GM19467 (cell line): Measurements from ENCODE around the gene DPP10.
"Not testable (repeated sequence)": the region's sequence is repeated elsewhere in the genome, so short reads cannot be mapped to it uniquely, and the experiment has no call there.

Source experiments
- ATAC-seq: cut with Tn5 transposase; IDR thresholded peaks from one replicate; pipeline ENCODE4 v1.9.1; 2021; ENCODE audit warnings: mild to moderate bottlenecking, moderate library complexity; ENCODE audit not compliant: unreplicated experiment

The DPP10 gene

GRCh38 chr2:114937366-114937930 lies 495.0 kb downstream of the DPP10 start:
- ATAC-seq, result no peak

GRCh38 chr2:114940785-114941458 lies 498.5 kb downstream of the DPP10 start:
- no peak for ATAC-seq

GRCh38 chr2:114949228-114949804 lies 506.9 kb downstream of the DPP10 start:
- no peak for ATAC-seq

- ATAC-seq, result no peak
Measured at GRCh38 chr2:114960389-114960788, 517.9 kb downstream of the DPP10 start.

- no peak for ATAC-seq
Measured at GRCh38 chr2:114962532-114962931, 520.1 kb downstream of the DPP10 start.

- ATAC-seq, result no peak
Measured at GRCh38 chr2:114968748-114969400, 526.4 kb downstream of the DPP10 start.

GRCh38 chr2:115004321-115004720 lies 561.9 kb downstream of the DPP10 start:
- not testable (repeated sequence) for ATAC-seq

GRCh38 chr2:115011721-115012120 lies 569.3 kb downstream of the DPP10 start:
- no peak for ATAC-seq

- not testable (repeated sequence) for ATAC-seq
Measured at GRCh38 chr2:115022013-115022412, 579.6 kb downstream of the DPP10 start.

GRCh38 chr2:115034801-115035200 lies 592.4 kb downstream of the DPP10 start:
- no peak for ATAC-seq

GRCh38 chr2:115036818-115037217 lies 594.4 kb downstream of the DPP10 start:
- no peak for ATAC-seq

GRCh38 chr2:115057473-115057872 lies 615.0 kb downstream of the DPP10 start:
- ATAC-seq, result no peak

- no peak for ATAC-seq
Measured at GRCh38 chr2:115070002-115070401, 627.6 kb downstream of the DPP10 start.

GRCh38 chr2:115071534-115071933 lies 629.1 kb downstream of the DPP10 start:
- no peak for ATAC-seq

GRCh38 chr2:115075800-115076199 lies 633.4 kb downstream of the DPP10 start:
- ATAC-seq, result no peak

- no peak for ATAC-seq
Measured at GRCh38 chr2:115077626-115078025, 635.2 kb downstream of the DPP10 start.

- ATAC-seq, result no peak
Measured at GRCh38 chr2:115083225-115083624, 640.8 kb downstream of the DPP10 start.

GRCh38 chr2:115083711-115084110 lies 641.3 kb downstream of the DPP10 start:
- no peak for ATAC-seq

GRCh38 chr2:115084446-115084845 lies 642.0 kb downstream of the DPP10 start:
- ATAC-seq, result no peak

GRCh38 chr2:115086051-115086620 lies 643.7 kb downstream of the DPP10 start:
- ATAC-seq, result not testable (repeated sequence)

- ATAC-seq, result no peak
Measured at GRCh38 chr2:115094441-115094840, 652.0 kb downstream of the DPP10 start.

GRCh38 chr2:115105966-115106365 lies 663.5 kb downstream of the DPP10 start:
- no peak for ATAC-seq
